ENCODE results near the gene LRIG1. TPM values are rescaled to one million over a fixed set of nuclear protein-coding genes. Genes with fewer than 3 reads are reported as not detected.

LRIG1 gene
- total and polyA plus RNA-seq, 2 of the 8 experiments (the other 6 are each of a cell fraction or from before 2014, with no cell fraction given), result 78.1 to 88.7 TPM

DNA sequence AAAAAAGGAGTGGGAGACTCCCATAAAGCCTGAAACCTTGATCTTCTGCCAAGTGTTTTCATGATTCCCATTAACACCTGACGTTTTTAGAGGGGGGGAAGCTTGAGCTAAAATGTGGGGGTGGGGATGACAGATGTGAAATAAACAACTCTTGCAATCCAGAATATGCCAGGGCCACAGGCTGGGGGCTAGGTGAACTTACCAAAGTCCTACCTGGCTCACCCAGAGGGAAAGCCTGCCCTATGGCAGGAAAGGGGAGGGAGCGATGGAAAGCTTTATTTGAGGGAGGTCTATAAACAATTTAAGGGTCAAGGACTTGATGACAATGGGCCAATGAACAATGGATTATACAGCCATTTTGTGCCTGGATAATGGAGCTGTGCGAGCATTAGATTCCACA is 108.3 kb downstream of the LRIG1 start:
- Histone ChIP-seq H2BK15ac (ENCODE audit: low read length) (no peak overlapping the region), H2BK12ac (ENCODE audit: low read depth, low read length) (no peak overlapping the region), H2BK120ac (replicated peaks; ENCODE audit: low read depth, low read length) (no peak overlapping the region), H3K27me3 (replicated peaks in 1 of 4; ENCODE audit: control insufficient read depth in 3 of 4, extremely low read depth in 1 of 4, insufficient read depth in 3 of 4, low read length in 3 of 4) (no peaks in the 10 kb centered on the region), H2AK5ac (ENCODE audit: low read depth, low read length) (no peak overlapping the region), H2BK5ac (ENCODE audit: low read depth, low read length) (no peak overlapping the region), H2BK20ac (ENCODE audit: low read length) (no peak overlapping the region), H3K4ac (replicated peaks; ENCODE audit: insufficient read length, low read depth, low read length) (no peak overlapping the region), H3K79me1 (ENCODE audit: low read depth, low read length) (peaks cover 2% of the 10 kb centered on the region; the same call in 1 of the 2 replicates), H3K27ac (ENCODE audit: low read depth, low read length) (no peak overlapping the region), H4K5ac (ENCODE audit: insufficient read length, low read depth, low read length) (no peak overlapping the region), H3K9me3 (ENCODE audit: insufficient read depth in 2 of 2, low read depth in 1 of 2, low read length in 1 of 2) (no peaks in the 10 kb centered on the region), H3K23ac (ENCODE audit: insufficient read length) (no peak overlapping the region), H3K4me1 (replicated peaks in 1 of 4; ENCODE audit: control insufficient read depth in 3 of 4, insufficient read depth in 4 of 4, low read length in 3 of 4) (no peaks in the 10 kb centered on the region; a peak in 1 of 7 replicates), H2AFZ (ENCODE audit: low read length) (no peak overlapping the region), H3K36me3 (ENCODE audit: control insufficient read depth in 2 of 4, insufficient read depth in 4 of 4, low read length in 3 of 4) (peaks cover 40 to 88% (median 58%) of the 10 kb centered on the region in 4 experiments), H3K4me3 (ENCODE audit: extremely low read depth in 1 of 4, insufficient read depth in 2 of 4, low read depth in 3 of 4, low read length in 4 of 4) (no peak overlapping the region), H3K18ac (ENCODE audit: extremely low read depth, low read length) (no peak overlapping the region), H3K56ac (replicated peaks; ENCODE audit: insufficient read length, low read depth, low read length) (no peak overlapping the region), H4K8ac (ENCODE audit: extremely low read depth, insufficient read depth, low read length) (no peak overlapping the region), H4K20me1 (replicated peaks in 1 of 2; ENCODE audit: control insufficient read depth in 1 of 2, insufficient read depth in 2 of 2, low read length in 2 of 2) (peaks cover 0 to 7% of the 10 kb centered on the region in 2 experiments), H4K91ac (replicated peaks; ENCODE audit: insufficient read length, low read length) (no peak overlapping the region), H3K79me2 (ENCODE audit: control insufficient read depth in 1 of 2, insufficient read depth in 2 of 2, low read length in 2 of 2) (peaks cover 0 to 29% of the 10 kb centered on the region in 2 experiments; a peak in 2 of 4 replicates), H3K9ac (replicated peaks in 1 of 4; ENCODE audit: extremely low read depth in 1 of 4, low read depth in 3 of 4, low read length in 3 of 4) (no peak overlapping the region), H3K4me2 (ENCODE audit: insufficient read depth in 1 of 2, low read depth in 2 of 2, low read length in 2 of 2) (no peak overlapping the region), H3K14ac (ENCODE audit: insufficient read length) (no peak overlapping the region), H3K23me2 (ENCODE audit: low read depth, low read length) (no peaks in the 10 kb centered on the region)
- 88% methylated on average over 3 of the region's 3 CpGs; no CpG with 5 or more reads in 1 of the 2 experiments for WGBS, 2 experiments (ENCODE audit: extremely low coverage in 1 of 2, insufficient coverage in 1 of 2, insufficient read length in 1 of 2, insufficient replicate concordance in 2 of 2, low coverage in 1 of 2, low lambda C conversion rate in 2 of 2, missing lambda C conversion rate in 1 of 2)
- DNase-seq (ENCODE audit: low read depth in 1 of 2, low spot score in 2 of 2) (no peak), FAIRE-seq (no peak)
- ChIA-PET POLR2A (ENCODE audit: partially characterized antibody) (no interaction called here), CTCF (ENCODE audit: partially characterized antibody) (interaction anchor here (1.0 to 4.9 kb wide), 5 partner anchors 11 to 139 kb away, joined by 3 to 28 read pairs (median 11); no protein-coding TSS in a partner anchor)
- TF ChIP-seq POLR2A (IDR thresholded peaks at IDR 0.05; ENCODE audit: control extremely low read depth in 1 of 2, low read depth in 2 of 2, low read length in 2 of 2) (no peak), SIRT6 (IDR thresholded peaks at IDR 0.05; ENCODE audit: low read length) (no peak), KDM5A (IDR thresholded peaks at IDR 0.05; ENCODE audit: low read length) (no peak), RAD21 (IDR thresholded peaks at IDR 0.05 in 1 of 2, conservative IDR thresholded peaks at IDR 0.05 in 1 of 2; ENCODE audit: low read depth in 2 of 2, low read length in 2 of 2) (no peak), SUZ12 (IDR thresholded peaks at IDR 0.05; ENCODE audit: low read length) (no peak), CTBP2 (IDR thresholded peaks at IDR 0.05; ENCODE audit: borderline replicate concordance, insufficient read depth, insufficient read length, low read length) (no peak), CREB1 (IDR thresholded peaks at IDR 0.05) (no peak), SP4 (IDR thresholded peaks at IDR 0.05; ENCODE audit: low read length) (no peak), EGR1 (IDR thresholded peaks at IDR 0.05; ENCODE audit: borderline replicate concordance, low read depth, low read length) (no peak), ASH2L (IDR thresholded peaks at IDR 0.05; ENCODE audit: low read length) (no peak), KDM1A (IDR thresholded peaks at IDR 0.05; ENCODE audit: borderline replicate concordance, low read length) (no peak), GTF2F1 (IDR thresholded peaks at IDR 0.05; ENCODE audit: borderline replicate concordance, low read depth, low read length) (no peak), PHF8 (conservative IDR thresholded peaks at IDR 0.05; ENCODE audit: low read depth, low read length) (no peak)
- TF ChIP-seq, protein P1, sequence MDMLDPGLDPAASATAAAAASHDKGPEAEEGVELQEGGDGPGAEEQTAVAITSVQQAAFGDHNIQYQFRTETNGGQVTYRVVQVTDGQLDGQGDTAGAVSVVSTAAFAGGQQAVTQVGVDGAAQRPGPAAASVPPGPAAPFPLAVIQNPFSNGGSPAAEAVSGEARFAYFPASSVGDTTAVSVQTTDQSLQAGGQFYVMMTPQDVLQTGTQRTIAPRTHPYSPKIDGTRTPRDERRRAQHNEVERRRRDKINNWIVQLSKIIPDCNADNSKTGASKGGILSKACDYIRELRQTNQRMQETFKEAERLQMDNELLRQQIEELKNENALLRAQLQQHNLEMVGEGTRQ (IDR thresholded peaks at IDR 0.05; ENCODE audit: low read length), result no peak
